Measurements from ENCODE around the gene RAC3.

The RAC3 gene

GRCh38 chr17:82070611-82071010, 39.1 kb downstream of the RAC3 start:
- TF ChIP-seq EZH2phosphoT487 (conservative IDR thresholded peaks at IDR 0.05; ENCODE audit: low read length) (no peak), CTCF (IDR thresholded peaks at IDR 0.05; ENCODE audit: insufficient read depth, low read length, poor library complexity, severe bottlenecking) (no peak)

GRCh38 chr17:82072827-82073226, 41.3 kb downstream of the RAC3 start:
- Histone ChIP-seq H3K27ac (ENCODE audit: low read depth, low read length) (no peak overlapping the region), H3K9ac (ENCODE audit: low read length) (no peak overlapping the region), H3K9me2 (replicated peaks; ENCODE audit: insufficient read depth, low read length) (no peaks in the 10 kb centered on the region), H3K79me2 (ENCODE audit: insufficient read depth, low read length) (no peaks in the 10 kb centered on the region), H3K9me3 (ENCODE audit: insufficient read depth, low read length) (no peaks in the 10 kb centered on the region), H3K4me3 (ENCODE audit: insufficient read depth, low read length, poor library complexity, severe bottlenecking) (no peak overlapping the region), H4K20me1 (ENCODE audit: low read depth, low read length) (no peaks in the 10 kb centered on the region), H3K27me3 (ENCODE audit: low read length) (no peaks in the 10 kb centered on the region), H2AFZ (ENCODE audit: low read depth, low read length, severe bottlenecking) (no peak overlapping the region), H3K36me3 (ENCODE audit: low read length) (no peaks in the 10 kb centered on the region), H3F3A (ENCODE audit: insufficient read depth) (peaks cover 9% of the 10 kb centered on the region; the same call in 1 of the 2 replicates), H3K4me2 (ENCODE audit: low read depth, low read length, poor library complexity, severe bottlenecking) (no peak overlapping the region)
- no peak for TF ChIP-seq CTCF (IDR thresholded peaks at IDR 0.05; ENCODE audit: insufficient read depth, low read length, poor library complexity, severe bottlenecking)
- no peak for TF ChIP-seq EZH2phosphoT487 (conservative IDR thresholded peaks at IDR 0.05; ENCODE audit: low read length)

More at GRCh38 chr17:82070611-82071010, 39.1 kb downstream of the RAC3 start:
- no peak overlapping the region for H3K4me3 ChIP-seq (ENCODE audit: insufficient read depth, low read length, poor library complexity, severe bottlenecking)
- H3K27me3 ChIP-seq (ENCODE audit: low read length), result no peaks in the 10 kb centered on the region
- H3K4me2 ChIP-seq (ENCODE audit: low read depth, low read length, poor library complexity, severe bottlenecking), result no peak overlapping the region
- H2AFZ ChIP-seq (ENCODE audit: low read depth, low read length, severe bottlenecking), result no peak overlapping the region
- H3K79me2 ChIP-seq (ENCODE audit: insufficient read depth, low read length), result no peaks in the 10 kb centered on the region
- no peaks in the 10 kb centered on the region for H3K36me3 ChIP-seq (ENCODE audit: low read length)
- no peaks in the 10 kb centered on the region for H4K20me1 ChIP-seq (ENCODE audit: low read depth, low read length)
- H3K9me2 ChIP-seq (replicated peaks; ENCODE audit: insufficient read depth, low read length), result no peaks in the 10 kb centered on the region
- no peaks in the 10 kb centered on the region for H3K9me3 ChIP-seq (ENCODE audit: insufficient read depth, low read length)
- no peak overlapping the region for H3K27ac ChIP-seq (ENCODE audit: low read depth, low read length)
- no peaks in the 10 kb centered on the region for H3F3A ChIP-seq (ENCODE audit: insufficient read depth)
- H3K9ac ChIP-seq (ENCODE audit: low read length), result no peak overlapping the region

- H3K36me3 ChIP-seq (ENCODE audit: low read length), result no peaks in the 10 kb centered on the region
- H3K9me2 ChIP-seq (replicated peaks; ENCODE audit: insufficient read depth, low read length), result no peaks in the 10 kb centered on the region
- no peaks in the 10 kb centered on the region for H3K27me3 ChIP-seq (ENCODE audit: low read length)
- H3K9me3 ChIP-seq (ENCODE audit: insufficient read depth, low read length), result no peaks in the 10 kb centered on the region
- H3F3A ChIP-seq (ENCODE audit: insufficient read depth), result peaks cover 9% of the 10 kb centered on the region; the same call in 1 of the 2 replicates
- TF ChIP-seq CTCF (IDR thresholded peaks at IDR 0.05; ENCODE audit: insufficient read depth, low read length, poor library complexity, severe bottlenecking), result no peak
- TF ChIP-seq EZH2phosphoT487 (conservative IDR thresholded peaks at IDR 0.05; ENCODE audit: low read length), result no peak
- H3K79me2 ChIP-seq (ENCODE audit: insufficient read depth, low read length), result no peaks in the 10 kb centered on the region
- H4K20me1 ChIP-seq (ENCODE audit: low read depth, low read length), result no peaks in the 10 kb centered on the region
- no peak overlapping the region for H2AFZ ChIP-seq (ENCODE audit: low read depth, low read length, severe bottlenecking)
- H3K27ac ChIP-seq (ENCODE audit: low read depth, low read length), result no peak overlapping the region
- H3K9ac ChIP-seq (ENCODE audit: low read length), result no peak overlapping the region
- no peak overlapping the region for H3K4me2 ChIP-seq (ENCODE audit: low read depth, low read length, poor library complexity, severe bottlenecking)
- no peak overlapping the region for H3K4me3 ChIP-seq (ENCODE audit: insufficient read depth, low read length, poor library complexity, severe bottlenecking)
Observed at GRCh38 chr17:82073446-82073845, 42.0 kb downstream of the RAC3 start.
